HL-60 (cell line): ENCODE results near the gene IQCK.

Experiments
- DNase-seq, 2 experiments: peaks; one replicate each; pipeline ENCODE4 v3.0.0-alpha.2; 2010 to 2020; ENCODE audit warnings: low read depth in 1 of 2, low spot score in 1 of 2
- H3K27ac ChIP-seq: fragments of 250-450 bp; sonication (Bioruptor Pico); replicated peaks from 2 replicates; pipeline ENCODE4 v1.5.1; 2020; ENCODE audit warnings: mild to moderate bottlenecking, moderate library complexity
- H3K27me3 ChIP-seq: fragments of 250-450 bp; sonication (Bioruptor Pico); 2 replicates; pipeline ENCODE4 v1.5.1; 2021; ENCODE audit warnings: mild to moderate bottlenecking, moderate library complexity; ENCODE audit not compliant: insufficient read depth, poor library complexity, severe bottlenecking
- H3K4me3 ChIP-seq: replicated peaks from 2 replicates; pipeline ENCODE4 v1.5.1; 2011; ENCODE audit warnings: mild to moderate bottlenecking, control low read depth, low read length; ENCODE audit not compliant: insufficient read depth
- GABPA ChIP-seq: IDR thresholded peaks from 2 replicates; pipeline ENCODE4 v1.6.1; 2012; ENCODE audit warnings: low read depth
- POLR2AphosphoS5 ChIP-seq: IDR thresholded peaks from 2 replicates; pipeline ENCODE4 v1.6.1; 2012; ENCODE audit warnings: low read depth
- SPI1 ChIP-seq: IDR thresholded peaks from 2 replicates; pipeline ENCODE4 v1.6.1; 2012; ENCODE audit warnings: low read depth, mild to moderate bottlenecking, borderline replicate concordance
- TF ChIP-seq, protein P1 (sequence below): IDR thresholded peaks from one replicate; pipeline ENCODE4 v1.5.1; 2011; ENCODE audit warnings: low read length, control low read depth, inconsistent platforms; ENCODE audit not compliant: insufficient read depth
- TF ChIP-seq, protein P2 (sequence below): IDR thresholded peaks from 2 replicates; pipeline ENCODE4 v1.6.1; 2012; ENCODE audit warnings: low read depth; ENCODE audit not compliant: insufficient replicate concordance

Gene IQCK

DNA sequence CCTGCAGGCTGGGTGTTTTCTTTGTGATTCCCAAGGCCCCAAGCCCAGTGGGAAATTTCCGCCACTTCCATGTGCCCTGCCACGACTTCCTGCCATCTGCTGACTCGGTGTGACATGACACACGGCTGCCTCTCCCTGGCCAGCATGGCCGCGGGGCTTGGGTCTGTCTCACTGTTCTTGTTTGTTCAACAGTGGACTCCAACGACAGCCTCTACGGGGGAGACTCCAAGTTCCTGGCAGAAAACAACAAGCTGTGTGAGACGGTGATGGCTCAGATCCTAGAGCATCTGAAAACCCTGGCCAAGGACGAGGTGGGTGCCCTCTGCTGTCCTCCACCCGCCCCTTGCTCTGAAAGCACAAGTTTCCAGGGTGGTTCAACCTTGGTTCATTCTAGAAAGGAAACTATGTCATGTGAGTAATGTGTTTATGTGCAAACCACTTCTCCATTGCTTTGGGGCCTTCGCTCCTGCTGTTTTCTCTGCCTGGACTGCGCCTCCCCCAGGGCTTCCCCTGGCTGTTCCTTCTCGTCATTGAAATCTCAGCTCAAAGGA, 26.8 kb upstream of the IQCK start:
- Histone ChIP-seq H3K27me3 (no peaks in the 10 kb centered on the region), H3K27ac (no peak overlapping the region; the same call in 1 of the 2 replicates), H3K4me3 (no peak overlapping the region)
- peak in 1 of 2 experiments; percentile 34 for DNase-seq
- TF ChIP-seq POLR2AphosphoS5, result no peak
- TF ChIP-seq SPI1, result no peak
- no peak for TF ChIP-seq GABPA
- TF ChIP-seq, protein P1, sequence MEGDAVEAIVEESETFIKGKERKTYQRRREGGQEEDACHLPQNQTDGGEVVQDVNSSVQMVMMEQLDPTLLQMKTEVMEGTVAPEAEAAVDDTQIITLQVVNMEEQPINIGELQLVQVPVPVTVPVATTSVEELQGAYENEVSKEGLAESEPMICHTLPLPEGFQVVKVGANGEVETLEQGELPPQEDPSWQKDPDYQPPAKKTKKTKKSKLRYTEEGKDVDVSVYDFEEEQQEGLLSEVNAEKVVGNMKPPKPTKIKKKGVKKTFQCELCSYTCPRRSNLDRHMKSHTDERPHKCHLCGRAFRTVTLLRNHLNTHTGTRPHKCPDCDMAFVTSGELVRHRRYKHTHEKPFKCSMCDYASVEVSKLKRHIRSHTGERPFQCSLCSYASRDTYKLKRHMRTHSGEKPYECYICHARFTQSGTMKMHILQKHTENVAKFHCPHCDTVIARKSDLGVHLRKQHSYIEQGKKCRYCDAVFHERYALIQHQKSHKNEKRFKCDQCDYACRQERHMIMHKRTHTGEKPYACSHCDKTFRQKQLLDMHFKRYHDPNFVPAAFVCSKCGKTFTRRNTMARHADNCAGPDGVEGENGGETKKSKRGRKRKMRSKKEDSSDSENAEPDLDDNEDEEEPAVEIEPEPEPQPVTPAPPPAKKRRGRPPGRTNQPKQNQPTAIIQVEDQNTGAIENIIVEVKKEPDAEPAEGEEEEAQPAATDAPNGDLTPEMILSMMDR, result no peak
- TF ChIP-seq, protein P2, sequence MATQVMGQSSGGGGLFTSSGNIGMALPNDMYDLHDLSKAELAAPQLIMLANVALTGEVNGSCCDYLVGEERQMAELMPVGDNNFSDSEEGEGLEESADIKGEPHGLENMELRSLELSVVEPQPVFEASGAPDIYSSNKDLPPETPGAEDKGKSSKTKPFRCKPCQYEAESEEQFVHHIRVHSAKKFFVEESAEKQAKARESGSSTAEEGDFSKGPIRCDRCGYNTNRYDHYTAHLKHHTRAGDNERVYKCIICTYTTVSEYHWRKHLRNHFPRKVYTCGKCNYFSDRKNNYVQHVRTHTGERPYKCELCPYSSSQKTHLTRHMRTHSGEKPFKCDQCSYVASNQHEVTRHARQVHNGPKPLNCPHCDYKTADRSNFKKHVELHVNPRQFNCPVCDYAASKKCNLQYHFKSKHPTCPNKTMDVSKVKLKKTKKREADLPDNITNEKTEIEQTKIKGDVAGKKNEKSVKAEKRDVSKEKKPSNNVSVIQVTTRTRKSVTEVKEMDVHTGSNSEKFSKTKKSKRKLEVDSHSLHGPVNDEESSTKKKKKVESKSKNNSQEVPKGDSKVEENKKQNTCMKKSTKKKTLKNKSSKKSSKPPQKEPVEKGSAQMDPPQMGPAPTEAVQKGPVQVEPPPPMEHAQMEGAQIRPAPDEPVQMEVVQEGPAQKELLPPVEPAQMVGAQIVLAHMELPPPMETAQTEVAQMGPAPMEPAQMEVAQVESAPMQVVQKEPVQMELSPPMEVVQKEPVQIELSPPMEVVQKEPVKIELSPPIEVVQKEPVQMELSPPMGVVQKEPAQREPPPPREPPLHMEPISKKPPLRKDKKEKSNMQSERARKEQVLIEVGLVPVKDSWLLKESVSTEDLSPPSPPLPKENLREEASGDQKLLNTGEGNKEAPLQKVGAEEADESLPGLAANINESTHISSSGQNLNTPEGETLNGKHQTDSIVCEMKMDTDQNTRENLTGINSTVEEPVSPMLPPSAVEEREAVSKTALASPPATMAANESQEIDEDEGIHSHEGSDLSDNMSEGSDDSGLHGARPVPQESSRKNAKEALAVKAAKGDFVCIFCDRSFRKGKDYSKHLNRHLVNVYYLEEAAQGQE, result no peak

DNA sequence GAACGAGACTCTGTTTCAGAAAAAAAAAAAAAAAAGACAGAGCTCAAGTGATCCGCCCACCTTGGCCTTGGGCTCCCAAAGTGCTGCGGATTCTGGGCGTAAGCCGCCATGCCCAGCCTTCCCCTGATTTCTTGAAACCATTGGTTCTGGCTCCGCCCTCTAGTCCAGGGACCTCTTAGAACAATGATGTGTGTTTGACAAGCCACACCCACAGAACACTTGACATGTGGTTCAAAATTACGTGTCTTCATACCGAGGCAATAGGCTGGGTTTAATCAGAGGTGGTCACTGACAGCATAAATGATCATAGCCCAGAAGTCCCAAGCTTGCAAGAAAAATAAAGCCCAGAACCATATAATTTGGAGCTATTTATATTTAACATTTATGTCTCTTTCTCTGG, 23.1 kb upstream of the IQCK start:
- H3K4me3 ChIP-seq, result no peak overlapping the region
- H3K27ac ChIP-seq, result no peak overlapping the region
- no peak for DNase-seq
- TF ChIP-seq, protein P1, result no peak
- TF ChIP-seq, protein P2, result no peak
- TF ChIP-seq SPI1, result no peak
- no peak for TF ChIP-seq GABPA
- TF ChIP-seq POLR2AphosphoS5, result no peak
- H3K27me3 ChIP-seq, result no peaks in the 10 kb centered on the region

DNA sequence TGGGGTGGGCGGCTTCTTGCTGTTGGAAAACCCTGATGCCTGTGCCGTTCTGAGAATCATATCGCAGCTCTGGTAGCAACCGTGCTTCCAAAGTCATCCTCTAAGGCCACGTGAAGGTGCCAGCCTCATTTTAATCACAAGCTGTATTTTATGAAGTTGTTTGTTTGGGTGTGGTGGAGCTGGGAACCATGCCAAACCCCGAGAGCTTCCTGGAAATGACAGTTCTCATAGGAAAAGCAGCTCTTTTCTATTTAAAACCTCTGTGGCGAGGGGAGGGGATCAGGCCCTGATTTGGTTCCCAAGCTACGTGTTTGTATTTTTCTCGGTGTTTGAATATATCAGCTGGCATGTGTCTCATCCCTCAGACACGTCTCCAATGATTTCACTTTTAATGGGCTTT, 21.7 kb upstream of the IQCK start:
- H3K27me3 ChIP-seq, result no peaks in the 10 kb centered on the region
- no peak overlapping the region for H3K27ac ChIP-seq
- DNase-seq, result peak in 1 of 2 experiments; percentile 5
- no peak overlapping the region for H3K4me3 ChIP-seq
- TF ChIP-seq SPI1 (no peak), GABPA (no peak), POLR2AphosphoS5 (no peak)
- TF ChIP-seq, protein P2, result no peak
- TF ChIP-seq, protein P1, result no peak
